K562 (cell line): ENCODE results near the gene RGS14. TPM values are rescaled to one million over a fixed set of nuclear protein-coding genes. Genes with fewer than 3 reads are reported as not detected.

Experiments used
- ATF7 ChIP-seq: fragments of 450-650 bp; IDR thresholded peaks from 2 replicates; pipeline ENCODE4 v1.7.1; 2014; ENCODE audit warnings: mild to moderate bottlenecking, moderate library complexity
- CC2D1A ChIP-seq: fragments of 450-650 bp; IDR thresholded peaks from 2 replicates; pipeline ENCODE4 v1.6.1; 2017; ENCODE audit warnings: mild to moderate bottlenecking
- ESRRB ChIP-seq: fragments of 250-450 bp; sonication (Bioruptor Pico); IDR thresholded peaks from 2 replicates; pipeline ENCODE4 v1.5.0; 2020; ENCODE audit warnings: mild to moderate bottlenecking, moderate library complexity, borderline replicate concordance
- FOXK2 ChIP-seq, 2 experiments: fragments of 450-650 bp; IDR thresholded peaks in 1 of 2; conservative IDR thresholded peaks in 1 of 2; 2 replicates each; pipeline ENCODE4 v1.6.1; 2016; ENCODE audit warnings: low read depth in 2 of 2, mild to moderate bottlenecking in 1 of 2
- HDAC8 ChIP-seq: fragments of 450-650 bp; IDR thresholded peaks from 2 replicates; pipeline ENCODE4 v1.6.1; 2016; ENCODE audit warnings: mild to moderate bottlenecking, missing genetic modification characterization, moderate library complexity, missing compliant biosample characterization
- HIVEP1 ChIP-seq: fragments of 250-450 bp; sonication (Bioruptor Pico); IDR thresholded peaks from 2 replicates; pipeline ENCODE4 v1.4.0; 2020; ENCODE audit warnings: mild to moderate bottlenecking
- IRF1 ChIP-seq: sonication (generic); formaldehyde crosslinking; IDR thresholded peaks from 2 replicates; pipeline ENCODE4 v1.8.0; 2022; ENCODE audit warnings: missing genetic modification reagents, mild to moderate bottlenecking, borderline replicate concordance
- KDM5B ChIP-seq: fragments of 200-600 bp; sonication (generic); IDR thresholded peaks from 2 replicates; pipeline ENCODE4 v1.6.1; 2012; ENCODE audit warnings: low read depth, mild to moderate bottlenecking, moderate library complexity, low read length, control low read depth, inconsistent platforms; ENCODE audit not compliant: insufficient replicate concordance
- RFX1 ChIP-seq: fragments of 450-650 bp; IDR thresholded peaks from 2 replicates; pipeline ENCODE4 v1.6.1; 2016; ENCODE audit warnings: mild to moderate bottlenecking, moderate library complexity
- RNF2 ChIP-seq: sonication (generic); IDR thresholded peaks from 2 replicates; pipeline ENCODE4 v1.6.1; 2016
- RREB1 ChIP-seq: fragments of 250-450 bp; sonication (Bioruptor Pico); IDR thresholded peaks from 2 replicates; pipeline ENCODE4 v1.4.0; 2020
- USF2 ChIP-seq: sonication (generic); formaldehyde crosslinking; IDR thresholded peaks from 2 replicates; pipeline ENCODE4 v1.5.0; 2020; ENCODE audit warnings: missing genetic modification reagents
- ZNF121 ChIP-seq: sonication (generic); formaldehyde crosslinking; conservative IDR thresholded peaks from 2 replicates; pipeline ENCODE4 v1.8.0; 2022; ENCODE audit warnings: missing genetic modification reagents
- ZNF217 ChIP-seq: sonication (generic); formaldehyde crosslinking; IDR thresholded peaks from 2 replicates; pipeline ENCODE4 v1.8.0; 2022; ENCODE audit warnings: mild to moderate bottlenecking, missing genetic modification reagents
- ZNF282 ChIP-seq: sonication (generic); formaldehyde crosslinking; IDR thresholded peaks from 2 replicates; pipeline ENCODE4 v1.8.1; 2023; ENCODE audit warnings: missing genetic modification reagents
- ZNF512 ChIP-seq: IDR thresholded peaks from 2 replicates; pipeline ENCODE4 v1.6.1; 2016; ENCODE audit warnings: missing genetic modification characterization, missing compliant biosample characterization
- polyA plus RNA-seq, 8 experiments: library from polyadenylated mRNA; depleted of rRNA in 4 of 8; stranded (reverse) in 5 of 8; unstranded in 3 of 8; fragments of >200 nt; fragmentation: Nextera tagmentation in 2 of 8; fragmentation: Illumina TruSeq in 1 of 8; extraction: Ambion mirVana in 2 of 8; extraction: Trizol in 1 of 8; gene quantifications; 2 replicates each; pipeline versions ENCODE4 v1.2.1 to v1.2.3, GENCODE V29; 2011 to 2014; ENCODE audit warnings: inconsistent platforms in 1 of 8, missing spikeins in 1 of 8
- total RNA-seq, 7 experiments: library from RNA; depleted of rRNA in 6 of 7; stranded (reverse); fragments of >200 nt in 6 of 7; fragmentation: Illumina TruSeq in 2 of 7; extraction: Trizol in 2 of 7; gene quantifications; 2 replicates each; pipeline versions ENCODE4 v1.2.1 to v1.2.3, GENCODE V29; 2011 to 2021; ENCODE audit warnings: low replicate concordance in 1 of 7

RGS14 gene
- total and polyA plus RNA-seq, 9 of the 15 experiments (the other 6 are each of a cell fraction or from before 2014, with no cell fraction given): 0.28 to 75.9 (median 34.5) TPM

GRCh38 chr5:177403792-177404640 lies 46.3 kb downstream of the RGS14 start (continued):
- TF ChIP-seq RREB1 (CRISPR knock-in tag): peak; percentile 43
- TF ChIP-seq ATF7: peak; percentile 44; the same call in 1 of the 2 replicates
- no peak for TF ChIP-seq ZNF512
- TF ChIP-seq HIVEP1 (CRISPR knock-in tag): peak; percentile 86
- TF ChIP-seq RNF2: no peak; the same call in 1 of the 2 replicates
- no peak for TF ChIP-seq RFX1
- TF ChIP-seq KDM5B: peak; percentile 72
- peak; percentile 87; the same call in 1 of the 2 replicates for TF ChIP-seq ZNF282 (CRISPR knock-in tag)
- no peak for TF ChIP-seq USF2 (CRISPR knock-in tag)
- TF ChIP-seq HDAC8 (tag): no peak
- no peak for TF ChIP-seq CC2D1A
- TF ChIP-seq IRF1 (CRISPR knock-in tag): 0 out of 2 replicates have a peak, but pooled peaks have one; percentile 5
- no peak for TF ChIP-seq FOXK2 (conservative IDR thresholded peaks at IDR 0.05 in 1 of 2, IDR thresholded peaks at IDR 0.05 in 1 of 2; ENCODE audit: low read depth in 2 of 2)
- TF ChIP-seq ESRRB (CRISPR knock-in tag): no peak
- TF ChIP-seq ZNF217 (CRISPR knock-in tag): no peak
- TF ChIP-seq ZNF121: peak; percentile 64; the same call in 1 of the 2 replicates
